GM23338 (cell line): ENCODE results near the gene ABCC1.

Source experiments
- CTCF ChIP-seq, 2 experiments: fragments of 200-600 bp in 1 of 2; sonication (generic) in 1 of 2; conservative IDR thresholded peaks; 2 replicates each; pipeline versions ENCODE4 v1.5.1 to v1.6.1; 2016 to 2017; ENCODE audit warnings: antibody characterized with exemption in 2 of 2, low read depth in 2 of 2, mild to moderate bottlenecking in 2 of 2, moderate library complexity in 1 of 2
- ETS1 ChIP-seq: IDR thresholded peaks from 2 replicates; pipeline ENCODE4 v1.6.1; 2016; ENCODE audit warnings: antibody characterized with exemption
- EZH2phosphoT487 ChIP-seq: fragments of 200-600 bp; sonication (generic); IDR thresholded peaks from one replicate; pipeline ENCODE4 v1.8.1; 2018; ENCODE audit warnings: antibody characterized with exemption; ENCODE audit not compliant: unreplicated experiment
- REST ChIP-seq: IDR thresholded peaks from one replicate; pipeline ENCODE4 v1.6.1; 2018; ENCODE audit warnings: antibody characterized with exemption; ENCODE audit not compliant: unreplicated experiment

- no peak for TF ChIP-seq EZH2phosphoT487
- TF ChIP-seq REST: no peak
- no peak for TF ChIP-seq ETS1
- no peak for TF ChIP-seq CTCF (conservative IDR thresholded peaks at IDR 0.05; ENCODE audit: low read depth in 2 of 2)
Measured at GRCh38 chr16:16163109-16163508, 213.7 kb downstream of the ABCC1 start.
